ENCODE data around the gene PRTFDC1. TPM values are rescaled to one million over a fixed set of nuclear protein-coding genes. Genes with fewer than 3 reads are reported as not detected.

The PRTFDC1 gene
- total RNA-seq, 2 experiments from 2014 or later: 2.2 to 2.7 TPM

GRCh38 chr10:24800861-24801260 is 151.5 kb downstream of the PRTFDC1 start:
- Mint-ChIP-seq H3K36me3 (ENCODE audit: low read depth) (no peaks in the 10 kb centered on the region), H3K4me3 (no peak overlapping the region), H3K27me3 (no peaks in the 10 kb centered on the region), H3K9me3 (no peaks in the 10 kb centered on the region), H3K4me1 (ENCODE audit: low read depth) (no peaks in the 10 kb centered on the region), H3K27ac (no peak overlapping the region)
- no peak for ATAC-seq
- TF ChIP-seq CTCF (IDR thresholded peaks at IDR 0.05): no peak
- no peak for DNase-seq
- intact Hi-C loops (cut with micrococcal nuclease): no loop called here
- ChIA-PET POLR2A (no interaction called here), CTCF (no interaction called here)

Other genes with a start within 250 kb of the PRTFDC1 start
- gene ARHGAP21, start 228.7 kb downstream of the PRTFDC1 start, total RNA-seq: 10 to 100 TPM; 18.8 to 19.8 TPM
- gene ENKUR, start 63.6 kb upstream of the PRTFDC1 start, total RNA-seq: not detected
- gene THNSL1, start 64.0 kb upstream of the PRTFDC1 start, total RNA-seq: 10 to 100 TPM in 1 of 2 experiments, 1 to 10 TPM in 1; 9.9 to 10.0 TPM
- not detected for gene GPR158, start 222.4 kb upstream of the PRTFDC1 start, total RNA-seq

All from activated CD8-positive, alpha-beta T cell treated with anti-CD3 and anti-CD28 coated beads for 36 hours (primary cell).